Femur (tissue), 1 donor: ENCODE results near the gene IKZF5.

Experiments used
- DNase-seq: peaks from one replicate; pipeline ENCODE4 v3.0.0-alpha.2; 2017

Gene IKZF5

DNA sequence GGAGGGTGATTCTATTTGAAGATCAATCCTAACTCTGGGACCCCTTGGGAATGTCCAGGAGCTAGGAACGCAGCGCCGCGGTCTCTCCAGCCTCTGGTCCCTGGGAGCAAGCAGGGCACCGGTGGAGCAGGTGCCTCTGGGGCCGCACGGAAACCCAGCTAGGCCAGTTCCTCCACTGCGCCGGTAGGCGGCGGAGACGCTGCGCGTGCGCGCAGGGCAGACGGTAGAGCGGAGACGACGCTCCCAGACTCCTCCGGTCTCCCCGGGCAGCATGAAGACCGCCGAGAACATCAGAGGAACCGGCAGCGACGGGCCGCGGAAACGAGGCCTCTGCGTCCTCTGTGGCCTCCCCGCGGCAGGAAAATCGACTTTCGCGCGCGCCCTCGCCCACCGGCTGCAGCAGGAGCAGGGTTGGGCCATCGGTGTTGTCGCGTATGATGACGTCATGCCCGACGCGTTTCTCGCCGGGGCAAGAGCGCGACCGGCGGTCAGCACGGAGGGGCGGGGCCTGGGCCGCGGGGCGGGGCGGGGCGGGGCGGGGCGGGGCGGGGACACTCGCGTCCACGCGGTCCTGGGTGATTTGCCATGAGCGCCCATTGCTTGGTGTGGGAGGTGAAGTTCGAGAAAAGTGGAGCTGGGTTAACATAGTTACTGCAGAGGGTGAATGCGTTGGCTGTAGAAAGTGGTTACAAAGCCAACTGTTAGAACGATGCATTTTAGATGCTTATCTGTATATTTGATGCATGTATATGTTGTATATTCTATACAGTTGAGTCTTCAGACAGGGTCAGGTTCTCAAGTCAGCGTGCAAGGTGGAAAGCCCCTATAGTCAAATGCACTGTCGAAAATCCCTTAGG is 28.2 kb downstream of the IKZF5 start, which contains the start of gene PSTK:
TSS of gene PSTK (plus strand) at position 193 of the 857 bp plus-strand sequence. CDS start at position 272, 79 bp downstream.
- peak; percentile 96 for DNase-seq

GRCh38 chr10:122974543-122975064 is 34.0 kb downstream of the IKZF5 start:
- DNase-seq = no peak

DNA sequence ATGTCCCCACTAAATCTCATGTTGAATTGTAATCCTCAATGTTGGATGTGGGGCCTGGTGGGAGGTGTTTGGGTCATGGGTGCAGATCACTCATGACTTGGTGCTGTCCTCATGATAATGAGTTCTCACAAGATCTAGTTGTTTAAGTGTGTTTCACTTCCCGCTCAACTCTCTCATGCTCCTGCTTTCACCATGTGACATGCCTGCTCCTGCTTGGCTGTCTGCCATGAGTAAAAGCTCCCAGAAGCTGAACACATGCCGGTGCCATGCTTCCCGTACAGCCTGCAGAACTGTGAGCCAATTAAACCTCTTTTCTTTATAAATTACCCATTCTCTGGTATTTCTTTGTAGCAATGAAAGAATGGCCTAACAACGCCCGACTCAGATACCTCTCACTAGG is 34.6 kb downstream of the IKZF5 start:
- DNase-seq = no peak

- DNase-seq = no peak
These were observed 39.9 kb downstream of the IKZF5 start for GRCh38 chr10:122968698-122969097.

DNA sequence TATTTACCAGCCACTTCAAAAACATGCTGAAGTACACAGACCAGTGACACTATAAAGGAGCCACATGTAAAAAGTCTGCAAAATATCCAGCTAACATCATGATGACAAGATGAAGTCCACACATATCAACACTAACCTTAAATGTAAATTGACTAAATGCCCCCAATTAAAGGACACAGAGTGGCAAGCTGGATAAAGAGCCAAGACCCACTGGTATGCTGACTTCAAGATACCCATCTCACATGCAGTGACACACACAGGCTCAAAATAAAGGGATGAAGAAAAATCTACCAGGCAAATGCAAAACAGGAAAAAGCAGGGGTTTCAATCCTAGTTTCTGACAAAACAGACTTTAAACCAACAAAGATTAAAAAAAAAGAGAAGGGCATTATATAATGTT is 41.7 kb downstream of the IKZF5 start:
- no peak for DNase-seq

- DNase-seq = no peak
These were observed 46.2 kb downstream of the IKZF5 start for GRCh38 chr10:122962405-122962804.

- DNase-seq = no peak
These were observed 51.1 kb downstream of the IKZF5 start for GRCh38 chr10:122957474-122957873.

DNA sequence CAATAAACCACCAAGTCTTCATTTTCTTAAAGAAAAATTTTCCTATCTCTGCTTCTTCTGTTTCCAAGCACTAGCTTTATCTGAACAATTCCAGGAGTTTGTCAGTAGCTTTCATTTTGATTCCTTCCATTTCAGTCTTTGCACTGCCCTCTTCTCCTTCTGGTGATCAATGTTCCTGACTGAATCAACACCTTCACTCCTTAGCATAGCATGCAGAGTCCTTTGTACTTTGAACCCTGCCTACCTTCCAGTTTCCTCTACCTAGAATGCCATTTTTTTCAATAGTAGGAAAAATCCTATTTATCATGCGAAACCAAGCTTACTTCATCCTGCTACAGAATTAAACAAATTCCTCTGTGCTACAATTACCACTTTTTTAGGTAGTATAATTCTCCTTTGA is 52.7 kb downstream of the IKZF5 start:
- no peak for DNase-seq

- DNase-seq = no peak
These were observed 53.9 kb downstream of the IKZF5 start for GRCh38 chr10:122954731-122955050.

DNA sequence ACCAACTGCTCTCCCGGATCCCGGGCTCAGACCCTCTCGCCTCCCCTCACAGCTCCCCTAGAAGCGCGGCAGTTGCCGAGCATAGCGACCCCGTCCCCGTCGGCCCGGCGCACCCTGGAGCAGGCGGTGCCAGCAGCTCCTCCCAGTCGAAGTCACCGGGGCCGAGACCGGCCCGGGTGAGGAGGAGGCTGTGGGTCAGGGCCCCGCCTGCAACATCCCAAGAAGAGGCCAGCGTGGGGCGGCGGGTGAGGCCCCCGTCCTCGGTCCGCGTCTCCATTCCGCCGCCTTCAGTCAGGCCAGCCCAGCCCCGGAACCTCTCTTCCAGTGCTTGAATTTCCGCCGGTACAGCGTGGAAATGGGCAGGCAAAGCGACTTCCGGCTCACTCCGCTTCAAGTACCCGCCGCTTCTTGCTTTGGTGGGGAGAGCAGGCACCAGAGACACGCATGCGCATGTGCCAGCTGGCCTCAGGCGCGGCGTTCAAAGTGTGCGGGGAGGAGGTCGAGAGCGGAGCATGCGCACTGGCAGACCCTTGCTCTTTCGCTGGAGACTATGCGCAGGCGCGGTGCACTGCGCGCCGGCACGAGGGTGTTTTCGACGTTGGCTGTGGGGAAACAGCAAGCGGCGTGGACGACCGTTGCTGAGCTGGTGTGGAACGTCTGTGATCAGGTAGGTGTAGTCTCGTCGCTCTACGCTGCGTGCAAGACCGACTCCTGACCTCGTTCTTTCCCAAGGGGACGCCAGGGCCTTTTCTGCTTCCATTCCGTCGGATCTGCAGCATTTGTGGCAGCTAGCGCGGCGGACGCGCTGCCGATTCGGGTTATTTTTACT is 54.5 kb downstream of the IKZF5 start, which contains the start of gene C10orf88:
TSS of gene C10orf88 (minus strand) at position 326 of the 829 bp plus-strand sequence. CDS start at position 277, 49 bp downstream.
- DNase-seq = peak; percentile 99

DNA sequence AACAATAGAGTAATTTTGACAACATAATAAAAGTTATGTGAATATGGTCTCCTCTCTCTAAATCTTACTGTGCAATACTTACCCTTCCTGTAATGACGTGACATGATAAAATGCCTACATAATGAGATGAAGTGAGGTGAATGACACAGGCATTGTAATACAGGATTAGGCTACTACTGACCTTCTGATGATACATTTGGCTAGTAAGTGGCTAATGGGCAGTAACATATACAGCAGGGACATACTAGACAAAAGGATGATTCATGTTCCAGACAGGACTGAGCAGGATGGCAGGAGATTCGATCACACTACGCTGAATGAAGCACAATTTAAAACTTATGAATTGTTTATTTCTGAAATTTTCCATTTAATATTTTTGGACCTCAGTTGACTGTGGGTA is 59.3 kb downstream of the IKZF5 start:
- DNase-seq = no peak
